ENCODE results near the gene SETD1A. TPM values are rescaled to one million over a fixed set of nuclear protein-coding genes. Genes with fewer than 3 reads are reported as not detected.

Gene SETD1A
- total and polyA plus RNA-seq, 2 of the 8 experiments (the other 6 are each of a cell fraction or from before 2014, with no cell fraction given) = 4.8 to 29.0 TPM

GRCh38 chr16:30979170-30980022, 21.8 kb downstream of the SETD1A start:
- Histone ChIP-seq H3K27ac (ENCODE audit: low read depth, low read length) (no peak overlapping the region), H3K79me1 (ENCODE audit: low read depth, low read length) (no peaks in the 10 kb centered on the region; the same call in 1 of the 2 replicates), H3K23me2 (ENCODE audit: low read depth, low read length) (no peaks in the 10 kb centered on the region), H3K4me1 (replicated peaks in 1 of 4; ENCODE audit: control insufficient read depth in 3 of 4, insufficient read depth in 4 of 4, low read length in 3 of 4) (no peaks in the 10 kb centered on the region), H3K36me3 (ENCODE audit: control insufficient read depth in 2 of 4, insufficient read depth in 4 of 4, low read length in 3 of 4) (peaks cover 10 to 39% (median 29%) of the 10 kb centered on the region in 4 experiments; a peak in 6 of 8 replicates), H3K4ac (replicated peaks; ENCODE audit: insufficient read length, low read depth, low read length) (no peak overlapping the region), H3K9ac (replicated peaks in 1 of 4; ENCODE audit: extremely low read depth in 1 of 4, low read depth in 3 of 4, low read length in 3 of 4) (no peak overlapping the region), H4K20me1 (replicated peaks in 1 of 2; ENCODE audit: control insufficient read depth in 1 of 2, insufficient read depth in 2 of 2, low read length in 2 of 2) (peaks cover 1 to 24% of the 10 kb centered on the region in 2 experiments), H3K4me3 (ENCODE audit: extremely low read depth in 1 of 4, insufficient read depth in 2 of 4, low read depth in 3 of 4, low read length in 4 of 4) (no peak overlapping the region), H3K9me3 (ENCODE audit: insufficient read depth in 2 of 2, low read depth in 1 of 2, low read length in 1 of 2) (no peaks in the 10 kb centered on the region), H3K4me2 (ENCODE audit: insufficient read depth in 1 of 2, low read depth in 2 of 2, low read length in 2 of 2) (no peak overlapping the region), H2AFZ (ENCODE audit: low read length) (no peak overlapping the region), H2AK5ac (ENCODE audit: low read depth, low read length) (no peak overlapping the region), H3K27me3 (replicated peaks in 1 of 4; ENCODE audit: control insufficient read depth in 3 of 4, extremely low read depth in 1 of 4, insufficient read depth in 3 of 4, low read length in 3 of 4) (no peaks in the 10 kb centered on the region), H2BK12ac (ENCODE audit: low read depth, low read length) (no peak overlapping the region), H2BK20ac (ENCODE audit: low read length) (no peak overlapping the region), H3K56ac (replicated peaks; ENCODE audit: insufficient read length, low read depth, low read length) (no peak overlapping the region), H3K14ac (ENCODE audit: insufficient read length) (no peak overlapping the region), H3K18ac (ENCODE audit: extremely low read depth, low read length) (no peak overlapping the region), H4K8ac (ENCODE audit: extremely low read depth, insufficient read depth, low read length) (peak overlapping the region; percentile 51; the same call in 1 of the 2 replicates), H2BK120ac (replicated peaks; ENCODE audit: low read depth, low read length) (no peak overlapping the region), H2BK15ac (ENCODE audit: low read length) (no peak overlapping the region), H3K23ac (ENCODE audit: insufficient read length) (no peak overlapping the region), H4K5ac (ENCODE audit: insufficient read length, low read depth, low read length) (no peak overlapping the region), H2BK5ac (ENCODE audit: low read depth, low read length) (no peak overlapping the region), H4K91ac (replicated peaks; ENCODE audit: insufficient read length, low read length) (no peak overlapping the region), H3K79me2 (ENCODE audit: control insufficient read depth in 1 of 2, insufficient read depth in 2 of 2, low read length in 2 of 2) (no peaks in the 10 kb centered on the region)
- FAIRE-seq (no peak), DNase-seq (ENCODE audit: low read depth in 1 of 2, low spot score in 2 of 2) (no peak)
- 95% methylated on average over 22 of the region's 62 CpGs; no CpG with 5 or more reads in 1 of the 2 experiments for WGBS, 2 experiments (ENCODE audit: extremely low coverage in 1 of 2, insufficient coverage in 1 of 2, insufficient read length in 1 of 2, insufficient replicate concordance in 2 of 2, low coverage in 1 of 2, low lambda C conversion rate in 2 of 2, missing lambda C conversion rate in 1 of 2)
- ChIA-PET CTCF (ENCODE audit: partially characterized antibody) (interaction anchor here (0.7 to 4.7 kb wide), 6 partner anchors 14 to 71 kb away, joined by 3 to 26 read pairs (median 6); no protein-coding TSS in a partner anchor), POLR2A (ENCODE audit: partially characterized antibody) (interaction anchor here (2.0 kb wide), 1 partner anchor 9 kb away, joined by 5 read pairs; no protein-coding TSS in a partner anchor)
- TF ChIP-seq JUND (IDR thresholded peaks at IDR 0.05; ENCODE audit: low read length) (no peak), CTCF (IDR thresholded peaks at IDR 0.05; ENCODE audit: control extremely low read depth in 1 of 3, insufficient read depth in 1 of 3, low read depth in 1 of 3, low read length in 3 of 3) (peak in 2 of 3 experiments; percentile 5 to 36; a peak in 2 of 4 replicates)

All from H1 (cell line).